Liver (tissue), 9 donors: ENCODE data around the gene CLCN4. TPM values are rescaled to one million over a fixed set of nuclear protein-coding genes. Genes with fewer than 3 reads are reported as not detected.

Experiments
- DNase-seq: peaks from one replicate; pipeline ENCODE4 v3.0.0-alpha.2; 2017; ENCODE audit warnings: low spot score
- H3K27ac ChIP-seq, 2 donors: one replicate each; pipeline ENCODE4 v1.7.0; 2013; ENCODE audit warnings: inconsistent platforms in 2 of 2, low read length in 2 of 2, control low read depth in 1 of 2, low read depth in 1 of 2, mild to moderate bottlenecking in 1 of 2
- H3K27me3 ChIP-seq, 4 donors: one replicate each; pipeline versions ENCODE4 v1.6.1 to v1.7.0; 2013; ENCODE audit warnings: low read length in 3 of 4, inconsistent platforms in 1 of 4, mild to moderate bottlenecking in 1 of 4, moderate library complexity in 1 of 4; ENCODE audit not compliant: control insufficient read depth in 4 of 4, insufficient read depth in 4 of 4
- H3K36me3 ChIP-seq, 4 donors: one replicate each; pipeline versions ENCODE4 v1.6.1 to v1.7.0; 2013; ENCODE audit warnings: low read length in 3 of 4, mild to moderate bottlenecking in 3 of 4, low read depth in 1 of 4, moderate library complexity in 1 of 4; ENCODE audit not compliant: control insufficient read depth in 4 of 4, insufficient read depth in 3 of 4
- H3K4me1 ChIP-seq, 4 donors: one replicate each; pipeline versions ENCODE4 v1.6.1 to v1.7.0; 2013; ENCODE audit warnings: low read length in 3 of 4, mild to moderate bottlenecking in 3 of 4, moderate library complexity in 1 of 4; ENCODE audit not compliant: control insufficient read depth in 4 of 4, insufficient read depth in 4 of 4
- H3K4me3 ChIP-seq, 3 donors: one replicate each; pipeline versions ENCODE4 v1.6.1 to v1.7.0; 2013; ENCODE audit warnings: low read length in 3 of 3, control low read depth in 1 of 3, low read depth in 1 of 3, mild to moderate bottlenecking in 1 of 3
- H3K9ac ChIP-seq, 2 donors: one replicate each; pipeline ENCODE4 v1.7.0; 2013; ENCODE audit warnings: low read length in 2 of 2, mild to moderate bottlenecking in 2 of 2, moderate library complexity in 2 of 2, control low read depth in 1 of 2, low read depth in 1 of 2
- H3K9me3 ChIP-seq, 4 donors: one replicate each; pipeline versions ENCODE4 v1.6.1 to v1.7.0; 2013; ENCODE audit warnings: low read length in 3 of 4; ENCODE audit not compliant: control insufficient read depth in 4 of 4
- EGR1 ChIP-seq, 2 donors: IDR thresholded peaks; 2 replicates each; pipeline ENCODE4 v1.6.1; 2016 to 2018; ENCODE audit warnings: antibody characterized with exemption in 2 of 2, low read depth in 2 of 2
- FOXA1 ChIP-seq: IDR thresholded peaks from 2 replicates; pipeline ENCODE4 v1.6.1; 2016; ENCODE audit warnings: antibody characterized with exemption
- FOXA2 ChIP-seq: IDR thresholded peaks from 2 replicates; pipeline ENCODE4 v1.6.1; 2016; ENCODE audit warnings: antibody characterized with exemption
- GABPA ChIP-seq, 2 donors: IDR thresholded peaks in 1 of 2; conservative IDR thresholded peaks in 1 of 2; 2 replicates each; pipeline ENCODE4 v1.6.1; 2016; ENCODE audit warnings: antibody characterized with exemption in 2 of 2, mild to moderate bottlenecking in 1 of 2, moderate library complexity in 1 of 2
- HNF4A ChIP-seq, 2 donors: conservative IDR thresholded peaks; 2 replicates each; pipeline ENCODE4 v1.6.1; 2016; ENCODE audit warnings: antibody characterized with exemption in 2 of 2, mild to moderate bottlenecking in 2 of 2
- HNF4G ChIP-seq: IDR thresholded peaks from 2 replicates; pipeline ENCODE4 v1.6.1; 2016; ENCODE audit warnings: antibody characterized with exemption
- JUND ChIP-seq, 2 donors: IDR thresholded peaks; 2 replicates each; pipeline ENCODE4 v1.6.1; 2016; ENCODE audit warnings: antibody characterized with exemption in 2 of 2
- NR2F2 ChIP-seq: IDR thresholded peaks from 2 replicates; pipeline ENCODE4 v1.6.1; 2016; ENCODE audit warnings: antibody characterized with exemption
- RXRA ChIP-seq, 2 donors: IDR thresholded peaks; 2 replicates each; pipeline ENCODE4 v1.6.1; 2017 to 2018; ENCODE audit warnings: antibody characterized with exemption in 2 of 2, mild to moderate bottlenecking in 1 of 2
- SP1 ChIP-seq: IDR thresholded peaks from 2 replicates; pipeline ENCODE4 v1.6.1; 2018; ENCODE audit warnings: antibody characterized with exemption, mild to moderate bottlenecking
- TAF1 ChIP-seq: conservative IDR thresholded peaks from 2 replicates; pipeline ENCODE4 v1.6.1; 2016; ENCODE audit warnings: antibody characterized with exemption, mild to moderate bottlenecking
- YY1 ChIP-seq: IDR thresholded peaks from 2 replicates; pipeline ENCODE4 v1.6.1; 2016; ENCODE audit warnings: antibody characterized with exemption, mild to moderate bottlenecking
- WGBS: extraction: QIAGEN DNeasy Blood & Tissue Kit; methylation state at CpG from one replicate; pipeline ENCODE4 v1.1.7; 2013; 5-methylcytosine and 5-hydroxymethylcytosine counted together
- polyA plus RNA-seq, 2 donors: library from polyadenylated mRNA; stranded (reverse) in 1 of 2; unstranded in 1 of 2; fragments of 200-250 nt in 1 of 2; fragments of >200 nt in 1 of 2; fragmentation: Nextera tagmentation in 1 of 2; extraction: Ambion mirVana in 1 of 2; gene quantifications; one replicate each; pipeline versions ENCODE4 v1.2.1 to v1.2.3, GENCODE V29; 2013 to 2015
- total RNA-seq, 2 donors: library from RNA; depleted of rRNA; stranded (reverse); fragments of >200 nt; gene quantifications; one replicate each; pipeline ENCODE4 v1.2.3, GENCODE V29; 2014
- TF ChIP-seq, protein P1 (sequence below): IDR thresholded peaks from 2 replicates; pipeline ENCODE4 v1.6.1; 2016; ENCODE audit warnings: antibody characterized with exemption
- TF ChIP-seq, protein P2 (sequence below): IDR thresholded peaks from 2 replicates; pipeline ENCODE4 v1.6.1; 2016; ENCODE audit warnings: antibody characterized with exemption, mild to moderate bottlenecking
- TF ChIP-seq, protein P3 (sequence below): IDR thresholded peaks from 2 replicates; pipeline ENCODE4 v1.6.1; 2016; ENCODE audit warnings: antibody characterized with exemption
- TF ChIP-seq, protein P4 (sequence below): fragments of 150-350 bp; IDR thresholded peaks from 2 replicates; pipeline ENCODE4 v1.5.1; 2017; ENCODE audit warnings: improper control_type of control experiment, low read depth, low read length; ENCODE audit not compliant: missing input control
- TF ChIP-seq, protein P5 (sequence below): IDR thresholded peaks from 2 replicates; pipeline ENCODE4 v1.6.1; 2016; ENCODE audit warnings: antibody characterized with exemption
- donor health status: healthy.
- donor health status: healthy.
- donor health status: healthy.
- donor health status: healthy.
- donor health status: healthy.

The CLCN4 gene
- total and polyA plus RNA-seq, 4 donors = 1.5 to 10.9 (median 4.0) TPM

DNA sequence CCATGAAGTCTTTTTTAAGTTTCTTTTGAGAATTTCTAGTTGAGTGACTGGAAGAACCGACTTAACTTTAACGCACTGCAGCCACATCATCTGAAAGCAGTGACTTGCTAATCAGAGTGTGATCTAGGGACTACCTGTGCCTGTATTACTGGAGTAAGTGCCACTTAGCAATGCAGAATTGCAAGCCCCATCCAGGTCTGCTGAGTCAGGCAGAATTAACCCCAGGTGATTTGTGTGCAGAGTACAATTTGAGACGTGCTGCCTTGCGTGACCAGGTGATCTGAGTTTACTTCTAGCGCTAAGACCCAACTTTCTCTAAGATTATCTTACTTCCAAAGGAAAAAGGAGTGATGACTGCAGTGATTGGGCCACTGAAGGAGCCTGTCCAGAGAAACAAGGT is 85.3 kb downstream of the CLCN4 start:
- Histone ChIP-seq H3K36me3 (no peaks in the 10 kb centered on the region), H3K9ac (no peak overlapping the region), H3K9me3 (no peaks in the 10 kb centered on the region), H3K27ac (no peak overlapping the region), H3K4me1 (no peaks in the 10 kb centered on the region), H3K27me3 (peaks cover 0 to 2% (median 0%) of the 10 kb centered on the region in 4 donors), H3K4me3 (no peak overlapping the region)
- DNase-seq = no peak
- TF ChIP-seq, protein P1, sequence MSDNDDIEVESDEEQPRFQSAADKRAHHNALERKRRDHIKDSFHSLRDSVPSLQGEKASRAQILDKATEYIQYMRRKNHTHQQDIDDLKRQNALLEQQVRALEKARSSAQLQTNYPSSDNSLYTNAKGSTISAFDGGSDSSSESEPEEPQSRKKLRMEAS = no peak
- TF ChIP-seq TAF1 (no peak), GABPA (IDR thresholded peaks at IDR 0.05 in 1 of 2, conservative IDR thresholded peaks at IDR 0.05 in 1 of 2) (no peak), YY1 (no peak), HNF4A (conservative IDR thresholded peaks at IDR 0.05) (no peak), JUND (IDR thresholded peaks at IDR 0.05) (no peak), EGR1 (IDR thresholded peaks at IDR 0.05; ENCODE audit: low read depth in 2 of 2) (no peak), FOXA1 (no peak), SP1 (no peak), FOXA2 (no peak), NR2F2 (no peak), RXRA (IDR thresholded peaks at IDR 0.05) (no peak)
- TF ChIP-seq, protein P2, sequence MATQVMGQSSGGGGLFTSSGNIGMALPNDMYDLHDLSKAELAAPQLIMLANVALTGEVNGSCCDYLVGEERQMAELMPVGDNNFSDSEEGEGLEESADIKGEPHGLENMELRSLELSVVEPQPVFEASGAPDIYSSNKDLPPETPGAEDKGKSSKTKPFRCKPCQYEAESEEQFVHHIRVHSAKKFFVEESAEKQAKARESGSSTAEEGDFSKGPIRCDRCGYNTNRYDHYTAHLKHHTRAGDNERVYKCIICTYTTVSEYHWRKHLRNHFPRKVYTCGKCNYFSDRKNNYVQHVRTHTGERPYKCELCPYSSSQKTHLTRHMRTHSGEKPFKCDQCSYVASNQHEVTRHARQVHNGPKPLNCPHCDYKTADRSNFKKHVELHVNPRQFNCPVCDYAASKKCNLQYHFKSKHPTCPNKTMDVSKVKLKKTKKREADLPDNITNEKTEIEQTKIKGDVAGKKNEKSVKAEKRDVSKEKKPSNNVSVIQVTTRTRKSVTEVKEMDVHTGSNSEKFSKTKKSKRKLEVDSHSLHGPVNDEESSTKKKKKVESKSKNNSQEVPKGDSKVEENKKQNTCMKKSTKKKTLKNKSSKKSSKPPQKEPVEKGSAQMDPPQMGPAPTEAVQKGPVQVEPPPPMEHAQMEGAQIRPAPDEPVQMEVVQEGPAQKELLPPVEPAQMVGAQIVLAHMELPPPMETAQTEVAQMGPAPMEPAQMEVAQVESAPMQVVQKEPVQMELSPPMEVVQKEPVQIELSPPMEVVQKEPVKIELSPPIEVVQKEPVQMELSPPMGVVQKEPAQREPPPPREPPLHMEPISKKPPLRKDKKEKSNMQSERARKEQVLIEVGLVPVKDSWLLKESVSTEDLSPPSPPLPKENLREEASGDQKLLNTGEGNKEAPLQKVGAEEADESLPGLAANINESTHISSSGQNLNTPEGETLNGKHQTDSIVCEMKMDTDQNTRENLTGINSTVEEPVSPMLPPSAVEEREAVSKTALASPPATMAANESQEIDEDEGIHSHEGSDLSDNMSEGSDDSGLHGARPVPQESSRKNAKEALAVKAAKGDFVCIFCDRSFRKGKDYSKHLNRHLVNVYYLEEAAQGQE = no peak
- TF ChIP-seq, protein P3, sequence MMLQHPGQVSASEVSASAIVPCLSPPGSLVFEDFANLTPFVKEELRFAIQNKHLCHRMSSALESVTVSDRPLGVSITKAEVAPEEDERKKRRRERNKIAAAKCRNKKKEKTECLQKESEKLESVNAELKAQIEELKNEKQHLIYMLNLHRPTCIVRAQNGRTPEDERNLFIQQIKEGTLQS = no peak
- TF ChIP-seq, protein P4, sequence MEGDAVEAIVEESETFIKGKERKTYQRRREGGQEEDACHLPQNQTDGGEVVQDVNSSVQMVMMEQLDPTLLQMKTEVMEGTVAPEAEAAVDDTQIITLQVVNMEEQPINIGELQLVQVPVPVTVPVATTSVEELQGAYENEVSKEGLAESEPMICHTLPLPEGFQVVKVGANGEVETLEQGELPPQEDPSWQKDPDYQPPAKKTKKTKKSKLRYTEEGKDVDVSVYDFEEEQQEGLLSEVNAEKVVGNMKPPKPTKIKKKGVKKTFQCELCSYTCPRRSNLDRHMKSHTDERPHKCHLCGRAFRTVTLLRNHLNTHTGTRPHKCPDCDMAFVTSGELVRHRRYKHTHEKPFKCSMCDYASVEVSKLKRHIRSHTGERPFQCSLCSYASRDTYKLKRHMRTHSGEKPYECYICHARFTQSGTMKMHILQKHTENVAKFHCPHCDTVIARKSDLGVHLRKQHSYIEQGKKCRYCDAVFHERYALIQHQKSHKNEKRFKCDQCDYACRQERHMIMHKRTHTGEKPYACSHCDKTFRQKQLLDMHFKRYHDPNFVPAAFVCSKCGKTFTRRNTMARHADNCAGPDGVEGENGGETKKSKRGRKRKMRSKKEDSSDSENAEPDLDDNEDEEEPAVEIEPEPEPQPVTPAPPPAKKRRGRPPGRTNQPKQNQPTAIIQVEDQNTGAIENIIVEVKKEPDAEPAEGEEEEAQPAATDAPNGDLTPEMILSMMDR = no peak
- TF ChIP-seq, protein P5, sequence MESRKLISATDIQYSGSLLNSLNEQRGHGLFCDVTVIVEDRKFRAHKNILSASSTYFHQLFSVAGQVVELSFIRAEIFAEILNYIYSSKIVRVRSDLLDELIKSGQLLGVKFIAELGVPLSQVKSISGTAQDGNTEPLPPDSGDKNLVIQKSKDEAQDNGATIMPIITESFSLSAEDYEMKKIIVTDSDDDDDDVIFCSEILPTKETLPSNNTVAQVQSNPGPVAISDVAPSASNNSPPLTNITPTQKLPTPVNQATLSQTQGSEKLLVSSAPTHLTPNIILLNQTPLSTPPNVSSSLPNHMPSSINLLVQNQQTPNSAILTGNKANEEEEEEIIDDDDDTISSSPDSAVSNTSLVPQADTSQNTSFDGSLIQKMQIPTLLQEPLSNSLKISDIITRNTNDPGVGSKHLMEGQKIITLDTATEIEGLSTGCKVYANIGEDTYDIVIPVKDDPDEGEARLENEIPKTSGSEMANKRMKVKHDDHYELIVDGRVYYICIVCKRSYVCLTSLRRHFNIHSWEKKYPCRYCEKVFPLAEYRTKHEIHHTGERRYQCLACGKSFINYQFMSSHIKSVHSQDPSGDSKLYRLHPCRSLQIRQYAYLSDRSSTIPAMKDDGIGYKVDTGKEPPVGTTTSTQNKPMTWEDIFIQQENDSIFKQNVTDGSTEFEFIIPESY = no peak
- 83% methylated on average over 5 of the region's 5 CpGs for WGBS

DNA sequence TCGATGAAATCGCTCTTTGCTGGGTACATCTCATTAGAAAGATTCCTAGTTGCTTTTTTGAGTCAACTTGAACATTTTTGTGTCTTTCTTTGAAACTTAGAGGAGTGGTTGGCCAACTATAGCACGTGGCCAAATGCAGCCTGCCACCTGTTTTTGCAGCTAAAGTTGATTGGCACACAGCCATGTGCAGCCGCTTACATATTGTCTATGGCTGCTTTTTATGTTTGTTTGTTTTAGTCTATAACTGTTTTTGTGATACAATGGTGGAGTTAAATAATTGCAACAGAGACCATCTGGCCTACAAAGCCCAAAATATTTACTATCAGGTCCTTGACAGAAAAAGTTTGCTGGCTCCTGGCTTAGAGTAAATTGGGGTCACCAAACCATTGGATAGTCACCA is 86.3 kb downstream of the CLCN4 start:
- 89% methylated on average over 4 of the region's 4 CpGs for WGBS
- no peak for DNase-seq
- H3K27ac ChIP-seq = no peak overlapping the region
- peaks cover 0 to 2% (median 0%) of the 10 kb centered on the region in 4 donors for H3K27me3 ChIP-seq
- no peaks in the 10 kb centered on the region for H3K4me1 ChIP-seq
- H3K9ac ChIP-seq = no peak overlapping the region
- H3K4me3 ChIP-seq = no peak overlapping the region
- H3K9me3 ChIP-seq = no peaks in the 10 kb centered on the region
- H3K36me3 ChIP-seq = no peaks in the 10 kb centered on the region
- no peak for TF ChIP-seq NR2F2
- TF ChIP-seq TAF1 = no peak
- TF ChIP-seq YY1 = no peak
- TF ChIP-seq HNF4G = no peak
- TF ChIP-seq GABPA (IDR thresholded peaks at IDR 0.05 in 1 of 2, conservative IDR thresholded peaks at IDR 0.05 in 1 of 2) = no peak
- no peak for TF ChIP-seq FOXA2
- TF ChIP-seq, protein P2 = no peak
- TF ChIP-seq, protein P5 = no peak
